GM23248 (cell line): ENCODE data around the gene CMSS1. TPM values are rescaled to one million over a fixed set of nuclear protein-coding genes. Genes with fewer than 3 reads are reported as not detected.

Experiments used
- DNase-seq: peaks from one replicate; pipeline ENCODE4 v3.0.0-alpha.2; 2015
- H2AFZ ChIP-seq: fragments of 200-600 bp; sonication (generic); 2 replicates; pipeline ENCODE4 v1.6.1; 2016; ENCODE audit warnings: antibody characterized with exemption
- H3F3A ChIP-seq: fragments of 200-600 bp; sonication (generic); 2 replicates; pipeline ENCODE4 v1.6.1; 2016; ENCODE audit warnings: mild to moderate bottlenecking, antibody characterized with exemption, mixed run types; ENCODE audit not compliant: insufficient read depth
- H3K27ac ChIP-seq: fragments of 200-600 bp; sonication (generic); 2 replicates; pipeline ENCODE4 v1.5.1; 2016; ENCODE audit warnings: mild to moderate bottlenecking
- H3K27me3 ChIP-seq: fragments of 200-600 bp; sonication (generic); replicated peaks from 2 replicates; pipeline ENCODE4 v1.6.1; 2016; ENCODE audit warnings: mild to moderate bottlenecking; ENCODE audit not compliant: insufficient read depth
- H3K36me3 ChIP-seq: fragments of 200-600 bp; sonication (generic); 2 replicates; pipeline ENCODE4 v1.6.1; 2016; ENCODE audit warnings: low read depth, mild to moderate bottlenecking
- H3K4me1 ChIP-seq: fragments of 200-600 bp; sonication (generic); 2 replicates; pipeline ENCODE4 v1.6.1; 2016; ENCODE audit warnings: mild to moderate bottlenecking; ENCODE audit not compliant: insufficient read depth
- H3K4me2 ChIP-seq: fragments of 200-600 bp; sonication (generic); one replicate; pipeline ENCODE4 v1.6.1; 2016; ENCODE audit warnings: mild to moderate bottlenecking; ENCODE audit not compliant: unreplicated experiment
- H3K4me3 ChIP-seq: fragments of 200-600 bp; sonication (generic); 2 replicates; pipeline ENCODE4 v1.5.1; 2016; ENCODE audit warnings: mild to moderate bottlenecking
- H3K79me2 ChIP-seq: fragments of 200-600 bp; sonication (generic); 2 replicates; pipeline ENCODE4 v1.6.1; 2016; ENCODE audit warnings: mild to moderate bottlenecking; ENCODE audit not compliant: insufficient read depth
- H3K9ac ChIP-seq: fragments of 200-600 bp; sonication (generic); 2 replicates; pipeline ENCODE4 v1.6.1; 2016; ENCODE audit warnings: mild to moderate bottlenecking
- H3K9me2 ChIP-seq: fragments of 200-600 bp; sonication (generic); 2 replicates; pipeline ENCODE4 v1.6.1; 2016; ENCODE audit warnings: mixed run types, mild to moderate bottlenecking, moderate library complexity; ENCODE audit not compliant: insufficient read depth
- H3K9me3 ChIP-seq: fragments of 200-600 bp; sonication (generic); one replicate; pipeline ENCODE4 v1.6.1; 2017; ENCODE audit warnings: low read depth
- H4K20me1 ChIP-seq: fragments of 200-600 bp; sonication (generic); 2 replicates; pipeline ENCODE4 v1.6.0; 2016; ENCODE audit not compliant: insufficient read depth
- EZH2 ChIP-seq: fragments of 200-600 bp; sonication (generic); IDR thresholded peaks from 2 replicates; pipeline ENCODE4 v1.6.1; 2018; ENCODE audit warnings: antibody characterized with exemption, mild to moderate bottlenecking; ENCODE audit not compliant: insufficient read depth, poor library complexity, severe bottlenecking
- EZH2phosphoT487 ChIP-seq: fragments of 200-600 bp; sonication (generic); IDR thresholded peaks from 2 replicates; pipeline ENCODE4 v1.6.1; 2018; ENCODE audit warnings: antibody characterized with exemption, moderate library complexity, mild to moderate bottlenecking, low read depth; ENCODE audit not compliant: insufficient read depth
- WGBS, 2 experiments: methylation state at CpG; one replicate each; pipeline ENCODE4 v1.1.6; 2015 to 2017; ENCODE audit warnings: low lambda C conversion rate in 2 of 2, low coverage in 1 of 2; ENCODE audit errors: missing lambda C conversion rate in 2 of 2; 5-methylcytosine and 5-hydroxymethylcytosine counted together
- in situ Hi-C: fragments of 300-500 bp; cut with MboI; formaldehyde crosslinking; loops from 2 replicates; pipeline ENCODE4 v1.15.0; 2020
- polyA plus RNA-seq: library from polyadenylated mRNA; unstranded; fragments of >200 nt; fragmentation: Nextera tagmentation; extraction: Ambion mirVana; gene quantifications from 2 replicates; pipeline ENCODE4 v1.2.1, GENCODE V29; 2016
- total RNA-seq: library from RNA; depleted of rRNA; stranded (reverse); fragments of >200 nt; shearing (Covaris generic); gene quantifications from 2 replicates; pipeline ENCODE4 v1.2.3, GENCODE V29; 2014

The CMSS1 gene
- total and polyA plus RNA-seq, 2 experiments from 2014 or later = 17.2 to 26.6 TPM

DNA sequence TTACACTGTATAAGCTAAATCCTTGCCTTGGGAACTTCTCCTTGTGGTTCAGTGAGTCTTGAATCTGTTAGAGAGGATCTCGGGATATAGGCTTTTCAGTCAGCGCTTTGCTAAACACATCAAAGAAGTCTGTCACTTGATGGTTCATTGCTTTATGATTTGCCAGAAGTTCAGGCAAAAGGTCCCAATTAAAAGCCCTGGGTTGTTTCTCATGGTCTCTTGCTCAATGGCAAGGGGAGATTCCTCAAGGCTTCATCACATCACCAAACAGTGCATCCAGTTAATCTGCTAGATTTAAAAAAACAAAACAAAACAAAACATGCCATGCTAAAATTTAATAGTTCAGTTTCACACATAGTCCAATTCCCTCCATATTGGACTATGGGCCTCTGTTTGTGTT, 181.9 kb downstream of the CMSS1 start:
- Histone ChIP-seq H3F3A (peaks cover 32% of the 10 kb centered on the region), H3K9me3 (no peaks in the 10 kb centered on the region), H3K4me3 (no peak overlapping the region), H3K27ac (no peak overlapping the region), H3K36me3 (no peaks in the 10 kb centered on the region), H3K9ac (no peak overlapping the region), H3K27me3 (no peaks in the 10 kb centered on the region), H2AFZ (no peak overlapping the region), H3K79me2 (no peaks in the 10 kb centered on the region), H3K9me2 (no peaks in the 10 kb centered on the region; the same call in none of the 2 replicates), H3K4me1 (peaks cover 27% of the 10 kb centered on the region), H3K4me2 (no peak overlapping the region), H4K20me1 (no peaks in the 10 kb centered on the region)
- no peak for TF ChIP-seq EZH2
- TF ChIP-seq EZH2phosphoT487 = no peak
- in situ Hi-C loops = no loop called here
- DNase-seq = peak; percentile 58
- 74 to 80% methylated on average over 2 of the region's 2 CpGs for WGBS, 2 experiments

DNA sequence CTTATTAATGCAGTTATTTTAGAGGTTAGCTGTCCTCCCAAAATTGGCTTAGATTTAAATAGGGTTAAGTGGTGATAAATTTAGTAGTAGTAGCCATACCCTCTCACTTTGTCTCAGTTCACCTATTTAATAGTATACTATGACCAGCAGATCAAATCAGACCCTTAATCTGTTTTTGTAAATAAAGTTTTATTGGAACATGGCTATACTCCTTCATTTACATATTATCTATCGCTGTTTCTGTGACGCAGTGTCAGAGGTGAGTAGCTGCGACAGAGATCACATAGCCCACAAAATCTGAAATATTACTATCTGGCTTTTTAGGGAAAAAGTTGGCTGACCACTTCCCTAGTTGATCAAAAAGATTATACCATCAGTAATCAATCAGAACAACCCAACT, 183.4 kb downstream of the CMSS1 start:
- Histone ChIP-seq H3K4me1 (peaks cover 32% of the 10 kb centered on the region), H3K9me2 (no peaks in the 10 kb centered on the region; the same call in none of the 2 replicates), H3K36me3 (no peaks in the 10 kb centered on the region), H2AFZ (no peak overlapping the region), H3K4me3 (no peak overlapping the region), H3K27ac (no peak overlapping the region), H3K27me3 (no peaks in the 10 kb centered on the region), H3K9ac (no peak overlapping the region), H3K79me2 (no peaks in the 10 kb centered on the region), H3F3A (peaks cover 32% of the 10 kb centered on the region), H4K20me1 (no peaks in the 10 kb centered on the region), H3K9me3 (no peaks in the 10 kb centered on the region), H3K4me2 (no peak overlapping the region)
- 98 to 100% methylated on average over 3 of the region's 3 CpGs for WGBS, 2 experiments
- DNase-seq = no peak
- no peak for TF ChIP-seq EZH2
- TF ChIP-seq EZH2phosphoT487 = no peak
- in situ Hi-C loops = no loop called here

DNA sequence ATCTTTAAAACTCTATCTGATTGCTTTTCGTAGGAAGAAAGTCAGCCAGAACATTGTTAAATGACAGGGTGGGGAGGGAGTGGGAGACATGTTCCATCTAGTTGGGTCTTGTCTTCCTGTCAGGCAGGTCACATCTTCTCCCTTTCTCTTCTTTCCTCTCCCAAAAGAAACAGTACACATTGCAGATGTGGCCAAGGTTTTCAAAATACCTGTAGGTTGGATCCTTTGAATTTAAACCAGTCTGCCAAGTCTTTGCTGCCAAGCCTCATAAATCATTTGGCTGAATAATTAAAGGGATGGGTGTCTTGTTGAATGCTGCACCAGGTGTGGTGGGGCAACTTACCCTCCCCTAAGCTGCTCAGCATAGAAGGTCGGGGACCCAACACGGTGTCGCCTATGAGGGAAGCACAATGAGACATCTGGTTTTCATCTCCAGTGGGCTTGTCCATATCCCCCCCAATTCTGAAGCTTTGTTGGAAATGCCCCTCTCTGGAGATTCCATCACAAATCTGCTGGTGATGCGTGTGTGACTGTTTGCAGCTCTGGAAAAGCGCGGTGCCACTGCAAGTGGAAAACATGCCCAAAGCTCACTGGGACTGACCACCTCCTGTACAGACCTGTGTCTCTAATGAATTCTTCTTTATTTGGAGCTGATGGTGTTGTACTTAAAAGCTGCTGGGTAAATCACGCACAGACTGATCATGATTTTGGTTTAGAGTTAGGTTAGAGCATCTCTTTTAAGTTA, 184.0 kb downstream of the CMSS1 start:
- Histone ChIP-seq H3F3A (peaks cover 34% of the 10 kb centered on the region), H3K4me2 (no peak overlapping the region), H4K20me1 (no peaks in the 10 kb centered on the region), H3K79me2 (no peaks in the 10 kb centered on the region), H3K27ac (no peak overlapping the region), H3K4me3 (no peak overlapping the region), H3K9me3 (no peaks in the 10 kb centered on the region), H3K27me3 (no peaks in the 10 kb centered on the region), H3K9ac (no peak overlapping the region), H2AFZ (no peak overlapping the region), H3K36me3 (no peaks in the 10 kb centered on the region), H3K4me1 (peaks cover 38% of the 10 kb centered on the region), H3K9me2 (no peaks in the 10 kb centered on the region; the same call in none of the 2 replicates)
- TF ChIP-seq EZH2phosphoT487 = no peak
- no peak for TF ChIP-seq EZH2
- DNase-seq = no peak
- in situ Hi-C loops = no loop called here
- 95 to 97% methylated on average over 8 of the region's 8 CpGs for WGBS, 2 experiments

DNA sequence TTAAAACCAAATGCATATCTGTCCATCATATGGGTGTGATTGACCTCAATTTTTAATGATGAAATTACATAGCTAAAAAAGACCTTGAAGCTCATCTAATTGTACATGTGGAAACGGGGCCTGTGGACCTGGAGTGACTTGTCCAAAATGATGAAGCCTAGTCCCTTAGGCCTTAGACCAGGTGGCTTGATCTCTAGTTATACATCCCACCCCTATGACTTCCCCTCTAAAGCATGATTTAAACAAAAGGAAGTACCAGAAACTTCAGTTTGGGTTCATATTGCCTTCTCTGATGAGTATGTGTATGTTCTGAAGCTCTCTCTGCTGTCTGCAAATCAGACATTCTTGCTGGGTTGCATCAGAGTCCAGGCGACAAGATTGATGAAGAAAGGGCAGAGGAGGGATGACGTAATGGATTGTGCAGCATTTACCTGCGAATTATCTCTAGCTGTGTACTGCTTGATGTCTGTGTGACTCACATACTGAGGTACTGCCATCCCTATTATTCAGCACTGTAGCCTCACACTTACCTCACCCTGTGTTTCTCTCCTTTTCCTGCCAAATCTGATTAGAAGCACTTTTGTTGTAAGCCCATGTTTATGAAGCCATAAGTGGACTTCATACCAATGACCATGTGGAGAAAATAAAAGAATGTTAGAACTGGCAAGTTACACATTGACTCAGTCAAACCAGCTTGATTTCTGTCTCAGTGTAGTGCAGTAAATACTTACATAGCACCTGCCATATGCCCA, 185.1 kb downstream of the CMSS1 start:
- no peak overlapping the region for H2AFZ ChIP-seq
- no peaks in the 10 kb centered on the region for H3K9me3 ChIP-seq
- peak overlapping the region; percentile 48 for H3K27ac ChIP-seq
- no peaks in the 10 kb centered on the region for H3K27me3 ChIP-seq
- TF ChIP-seq EZH2phosphoT487 (peak; percentile 71; the same call in 1 of the 2 replicates), EZH2 (no peak)
- no peak overlapping the region for H3K9ac ChIP-seq
- no peaks in the 10 kb centered on the region for H3K79me2 ChIP-seq
- in situ Hi-C loops = no loop called here
- 20 to 21% methylated on average over 4 of the region's 4 CpGs for WGBS, 2 experiments
- H3K36me3 ChIP-seq = no peaks in the 10 kb centered on the region
- peaks cover 42% of the 10 kb centered on the region for H3F3A ChIP-seq
- no peaks in the 10 kb centered on the region; the same call in none of the 2 replicates for H3K9me2 ChIP-seq
- H3K4me2 ChIP-seq = peak overlapping the region; percentile 18
- H3K4me3 ChIP-seq = no peak overlapping the region
- no peaks in the 10 kb centered on the region for H4K20me1 ChIP-seq
- DNase-seq = peak; percentile 90
- H3K4me1 ChIP-seq = peaks cover 45% of the 10 kb centered on the region
